Retina (tissue), 1 donor: Measurements from ENCODE around the gene ELN.

Experiments
- DNase-seq: peaks from one replicate; pipeline ENCODE4 v3.0.0-alpha.2; 2016

ELN gene

GRCh38 chr7:74097937-74098614, 70.1 kb downstream of the ELN start:
- no peak for DNase-seq

- no peak for DNase-seq
Measured at GRCh38 chr7:74099031-74099430, 71.1 kb downstream of the ELN start.

- no peak for DNase-seq
Measured at GRCh38 chr7:74101061-74101681, 73.2 kb downstream of the ELN start.

- no peak for DNase-seq
Measured at GRCh38 chr7:74103219-74103772, 75.3 kb downstream of the ELN start.

- DNase-seq: no peak
Measured at GRCh38 chr7:74104702-74105101, 76.7 kb downstream of the ELN start.

- no peak for DNase-seq
Measured at GRCh38 chr7:74105992-74106391, 78.0 kb downstream of the ELN start.

GRCh38 chr7:74106846-74107245, 78.9 kb downstream of the ELN start:
- no peak for DNase-seq

GRCh38 chr7:74115326-74115725, 87.4 kb downstream of the ELN start:
- DNase-seq: no peak

- DNase-seq: no peak
Measured at GRCh38 chr7:74116356-74116755, 88.4 kb downstream of the ELN start.
